Kidney (tissue), 14 donors: ENCODE results near the gene PPP1R16B. TPM values are rescaled to one million over a fixed set of nuclear protein-coding genes. Genes with fewer than 3 reads are reported as not detected.

ENCODE experiments used
- DNase-seq, 5 donors: peaks; one replicate each; pipeline ENCODE4 v3.0.0-alpha.2; 2013 to 2020
- FAIRE-seq: peaks from 2 replicates; lab custom pipeline; 2012; peaks lifted over from hg19 to GRCh38; lab: Jason Lieb, UNC
- H3K27ac ChIP-seq, 2 donors: one replicate each; pipeline ENCODE4 v1.7.0; 2013; ENCODE audit warnings: low read depth in 2 of 2, low read length in 2 of 2, inconsistent platforms in 1 of 2
- H3K27me3 ChIP-seq: one replicate; pipeline ENCODE4 v1.7.1; 2013; ENCODE audit warnings: low read length, inconsistent platforms; ENCODE audit not compliant: control insufficient read depth, insufficient read depth
- H3K36me3 ChIP-seq, 3 donors: one replicate each; pipeline versions ENCODE4 v1.7.0 to v1.7.1; 2013; ENCODE audit warnings: low read length in 3 of 3, control low read depth in 1 of 3, inconsistent platforms in 1 of 3; ENCODE audit not compliant: insufficient read depth in 3 of 3, control insufficient read depth in 2 of 3
- H3K4me1 ChIP-seq, 3 donors: one replicate each; pipeline versions ENCODE4 v1.7.0 to v1.7.1; 2013; ENCODE audit warnings: low read length in 3 of 3, inconsistent platforms in 1 of 3, low read depth in 1 of 3; ENCODE audit not compliant: control insufficient read depth in 2 of 3, insufficient read depth in 2 of 3
- H3K4me3 ChIP-seq, 3 donors: one replicate each; pipeline versions ENCODE4 v1.7.0 to v1.8.1; 2013; ENCODE audit warnings: low read length in 3 of 3, control low read depth in 1 of 3, inconsistent platforms in 1 of 3
- H3K9ac ChIP-seq, 3 donors: one replicate each; pipeline versions ENCODE4 v1.7.0 to v1.7.1; 2013; ENCODE audit warnings: low read length in 3 of 3, control low read depth in 1 of 3, inconsistent platforms in 1 of 3
- H3K9me3 ChIP-seq, 3 donors: one replicate each; pipeline versions ENCODE4 v1.7.0 to v1.7.1; 2013; ENCODE audit warnings: low read length in 3 of 3, control low read depth in 1 of 3, inconsistent platforms in 1 of 3; ENCODE audit not compliant: control insufficient read depth in 2 of 3, insufficient read depth in 1 of 3
- intact Hi-C: fragments of 100-400 bp; cut with DNase I; formaldehyde crosslinking; loops from one replicate; pipeline ENCODE4 v1.11.1; 2022
- polyA plus RNA-seq: library from polyadenylated mRNA; stranded (reverse); fragments of 350-450 nt; fragmentation: Illumina TruSeq; extraction: RNeasy Lipid Tissue Mini Kit (QIAGEN cat#74804); gene quantifications from one replicate; pipeline ENCODE4 v1.2.3, GENCODE V29; 2014; ENCODE audit warnings: low read depth, low replicate concordance; ENCODE audit not compliant: insufficient read depth
- total RNA-seq: library from RNA; stranded (reverse); fragmentation: NEBNext Ultra II Directional; extraction: Animal tissue kit (Norgen Biotek cat#: 25700); gene quantifications from one replicate; pipeline ENCODE4 v1.2.1, GENCODE V29; 2021
- TF ChIP-seq, protein P1 (sequence below): IDR thresholded peaks from 3 replicates; pipeline ENCODE4 v1.5.1; 2012; ENCODE audit warnings: mild to moderate bottlenecking, moderate library complexity, borderline replicate concordance; ENCODE audit not compliant: insufficient read depth; ENCODE audit errors: extremely low read depth
- donor health status: control.
- donor health status: control.
- donor health status: control.
- donor health status: control.
- donor health status: control.
- donor health status: DM: yes; HTN: yes; CAD: no.
- donor health status: Normal renal cell carcinoma (clear cell type).

The PPP1R16B gene
- total and polyA plus RNA-seq, 2 donors from 2014 or later = 11.5 to 29.4 TPM

DNA sequence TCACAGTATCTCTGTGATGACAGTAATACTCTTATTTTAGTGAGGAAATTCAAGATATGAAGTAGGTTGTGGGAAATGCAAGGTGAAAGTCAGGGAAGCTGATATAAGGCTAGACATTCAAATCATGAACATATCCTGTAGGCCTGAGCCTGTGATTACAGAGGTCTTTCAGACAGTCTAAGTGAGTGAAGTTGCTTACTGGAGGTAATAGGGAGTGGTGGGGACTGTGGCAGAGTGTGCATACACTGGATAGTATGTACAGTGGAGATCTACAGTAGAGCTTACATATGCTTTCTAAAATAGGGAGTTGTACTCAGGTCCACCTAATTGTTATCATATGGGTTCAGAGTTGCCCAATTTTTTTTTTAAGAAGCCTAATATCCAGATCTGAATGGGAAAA lies 159.8 kb downstream of the PPP1R16B start:
- peaks cover 0 to 10% (median 8%) of the 10 kb centered on the region in 3 donors for H3K36me3 ChIP-seq
- peaks cover 0 to 12% (median 6%) of the 10 kb centered on the region in 3 donors for H3K4me1 ChIP-seq
- no peak for FAIRE-seq
- DNase-seq = no peak
- intact Hi-C loops = no loop called here
- H3K9me3 ChIP-seq = no peaks in the 10 kb centered on the region
- no peak overlapping the region for H3K4me3 ChIP-seq
- no peak overlapping the region for H3K9ac ChIP-seq
- TF ChIP-seq, protein P1, sequence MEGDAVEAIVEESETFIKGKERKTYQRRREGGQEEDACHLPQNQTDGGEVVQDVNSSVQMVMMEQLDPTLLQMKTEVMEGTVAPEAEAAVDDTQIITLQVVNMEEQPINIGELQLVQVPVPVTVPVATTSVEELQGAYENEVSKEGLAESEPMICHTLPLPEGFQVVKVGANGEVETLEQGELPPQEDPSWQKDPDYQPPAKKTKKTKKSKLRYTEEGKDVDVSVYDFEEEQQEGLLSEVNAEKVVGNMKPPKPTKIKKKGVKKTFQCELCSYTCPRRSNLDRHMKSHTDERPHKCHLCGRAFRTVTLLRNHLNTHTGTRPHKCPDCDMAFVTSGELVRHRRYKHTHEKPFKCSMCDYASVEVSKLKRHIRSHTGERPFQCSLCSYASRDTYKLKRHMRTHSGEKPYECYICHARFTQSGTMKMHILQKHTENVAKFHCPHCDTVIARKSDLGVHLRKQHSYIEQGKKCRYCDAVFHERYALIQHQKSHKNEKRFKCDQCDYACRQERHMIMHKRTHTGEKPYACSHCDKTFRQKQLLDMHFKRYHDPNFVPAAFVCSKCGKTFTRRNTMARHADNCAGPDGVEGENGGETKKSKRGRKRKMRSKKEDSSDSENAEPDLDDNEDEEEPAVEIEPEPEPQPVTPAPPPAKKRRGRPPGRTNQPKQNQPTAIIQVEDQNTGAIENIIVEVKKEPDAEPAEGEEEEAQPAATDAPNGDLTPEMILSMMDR = no peak
- no peak overlapping the region for H3K27ac ChIP-seq
- no peaks in the 10 kb centered on the region for H3K27me3 ChIP-seq

DNA sequence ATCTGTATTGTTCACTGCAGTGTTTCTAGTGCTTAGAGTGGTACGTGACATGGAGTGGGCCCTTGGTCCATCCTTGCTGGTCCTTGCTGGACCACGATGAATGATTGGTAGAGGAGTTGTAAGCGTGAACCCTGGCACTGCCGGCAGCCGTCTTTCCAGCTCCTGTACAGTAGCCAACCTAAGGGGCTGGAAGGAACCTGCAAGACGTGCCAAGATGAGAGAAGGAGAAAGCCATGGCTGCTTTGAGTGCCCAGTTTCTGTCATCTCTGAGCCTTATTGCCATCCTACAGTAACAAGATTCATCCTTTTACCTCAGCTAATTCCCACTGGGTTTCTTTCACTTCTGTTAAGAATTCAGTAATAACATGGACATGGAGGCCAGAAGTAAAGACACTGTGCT lies 162.6 kb downstream of the PPP1R16B start:
- Histone ChIP-seq H3K36me3 (peaks cover 0 to 13% (median 12%) of the 10 kb centered on the region in 3 donors), H3K4me1 (peaks cover 0 to 5% (median under 1%) of the 10 kb centered on the region in 3 donors), H3K9me3 (no peaks in the 10 kb centered on the region), H3K27ac (no peak overlapping the region), H3K4me3 (no peak overlapping the region), H3K9ac (no peak overlapping the region), H3K27me3 (no peaks in the 10 kb centered on the region)
- no peak for FAIRE-seq
- TF ChIP-seq, protein P1 = no peak
- DNase-seq = no peak
- intact Hi-C loops = no loop called here

DNA sequence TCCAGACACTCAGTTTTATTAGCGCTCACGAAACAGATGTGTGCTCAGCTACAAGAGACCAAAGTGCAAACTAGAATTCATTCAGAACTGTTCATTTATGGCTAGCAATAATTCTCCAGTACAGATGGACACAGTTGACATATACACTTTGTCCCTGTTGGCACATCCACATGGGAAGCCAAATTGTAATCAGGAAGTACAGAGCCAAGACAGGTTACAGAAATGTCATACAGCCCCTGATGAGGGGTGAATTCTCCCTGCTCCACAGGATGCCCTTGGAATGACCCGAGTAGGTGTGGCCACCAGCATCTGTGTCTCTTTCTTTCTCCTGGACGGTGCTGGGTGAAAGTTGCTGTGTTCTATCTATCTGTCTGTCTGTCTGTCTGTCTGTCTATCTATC lies 164.2 kb downstream of the PPP1R16B start:
- no peaks in the 10 kb centered on the region for H3K9me3 ChIP-seq
- no peak overlapping the region for H3K27ac ChIP-seq
- H3K27me3 ChIP-seq = no peaks in the 10 kb centered on the region
- H3K36me3 ChIP-seq = peaks cover 0 to 14% (median 13%) of the 10 kb centered on the region in 3 donors
- no peak overlapping the region for H3K4me3 ChIP-seq
- FAIRE-seq = no peak
- DNase-seq = no peak
- peaks cover 0 to 5% (median 4%) of the 10 kb centered on the region in 3 donors for H3K4me1 ChIP-seq
- intact Hi-C loops = no loop called here
- TF ChIP-seq, protein P1 = no peak
- H3K9ac ChIP-seq = no peak overlapping the region

DNA sequence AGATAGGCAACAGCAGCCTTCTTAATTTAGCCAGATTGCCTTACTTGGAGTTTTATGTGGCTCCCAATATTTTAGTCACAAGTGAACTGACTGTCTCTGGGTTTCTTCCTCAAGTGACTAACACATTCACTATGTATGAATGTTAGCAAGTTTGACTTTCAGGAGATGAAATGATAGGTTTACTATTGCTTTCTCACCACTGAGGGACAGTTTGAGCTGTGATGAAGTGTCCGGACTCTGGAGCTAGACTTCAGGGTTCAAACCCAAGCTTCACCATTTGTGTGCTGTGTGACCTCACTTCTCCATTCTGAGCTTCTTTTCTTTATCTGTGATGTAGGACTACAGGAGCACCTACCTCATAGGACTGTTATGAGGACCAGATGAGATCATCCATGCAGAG lies 164.8 kb downstream of the PPP1R16B start:
- no peak for FAIRE-seq
- H3K36me3 ChIP-seq = peaks cover 0 to 14% (median 13%) of the 10 kb centered on the region in 3 donors
- no peaks in the 10 kb centered on the region for H3K9me3 ChIP-seq
- TF ChIP-seq, protein P1 = no peak
- H3K4me1 ChIP-seq = peaks cover 0 to 5% (median 4%) of the 10 kb centered on the region in 3 donors
- intact Hi-C loops = no loop called here
- no peak overlapping the region for H3K4me3 ChIP-seq
- DNase-seq = no peak
- no peak overlapping the region for H3K9ac ChIP-seq
- no peaks in the 10 kb centered on the region for H3K27me3 ChIP-seq
- H3K27ac ChIP-seq = no peak overlapping the region
